IMR-90 (cell line): ENCODE results near the gene PSMG1. TPM values are rescaled to one million over a fixed set of nuclear protein-coding genes. Genes with fewer than 3 reads are reported as not detected.
A peak's percentile ranks its signal among the peaks of the same experiment; 100 is the strongest.

Experiments
- ATAC-seq: fragments of 200-7000 bp; cut with Tn5 transposase; 2 replicates; pipeline ENCODE4 v1.9.1; 2020; ENCODE audit warnings: low read depth, mild to moderate bottlenecking, moderate library complexity
- BruUV-seq: library from RNA; stranded (reverse); fragments of 400-500 nt; replicated peaks from 2 replicates; lab custom pipeline; 2021; lab: Mats Ljungman, UMichigan
- CTCF ChIA-PET: fragments of 300-600 bp; formaldehyde crosslinking; extraction: SDS; loops from one replicate; lab custom pipeline; 2021; ENCODE audit warnings: antibody characterized with exemption; lab: Yijun Ruan, JAX
- POLR2A ChIA-PET: fragments of 300-600 bp; sonication (Branson Sonifier 250); formaldehyde crosslinking; loops from one replicate; lab custom pipeline; 2022; ENCODE audit warnings: antibody characterized with exemption; ENCODE audit not compliant: unreplicated experiment; lab: Charles Lee
- DNase-seq: peaks from one replicate; pipeline ENCODE4 v3.0.0; 2013
- H2AFZ ChIP-seq: replicated peaks from 2 replicates; pipeline ENCODE3; 2013; ENCODE audit warnings: low read length, mild to moderate bottlenecking; ENCODE audit not compliant: poor library complexity
- H2AK5ac ChIP-seq: 2 replicates; pipeline ENCODE4 v1.6.1; 2013; ENCODE audit warnings: low read depth, low read length, inconsistent platforms
- H2AK9ac ChIP-seq: replicated peaks from 2 replicates; pipeline ENCODE3; 2013; ENCODE audit warnings: mild to moderate bottlenecking, low read depth, low read length, moderate library complexity; ENCODE audit not compliant: poor library complexity
- H2BK120ac ChIP-seq: 2 replicates; pipeline ENCODE4 v1.6.1; 2013; ENCODE audit warnings: low read depth, low read length, inconsistent platforms
- H2BK15ac ChIP-seq: 3 replicates; pipeline ENCODE4 v1.6.1; 2013; ENCODE audit warnings: low read depth, low read length, inconsistent platforms
- H2BK20ac ChIP-seq: 2 replicates; pipeline ENCODE4 v1.6.1; 2013; ENCODE audit warnings: low read depth, mild to moderate bottlenecking, inconsistent platforms, low read length, moderate library complexity
- H2BK5ac ChIP-seq: 2 replicates; pipeline ENCODE4 v1.6.1; 2013; ENCODE audit warnings: mild to moderate bottlenecking, low read depth, low read length, inconsistent platforms; ENCODE audit not compliant: poor library complexity, severe bottlenecking
- H3K14ac ChIP-seq: replicated peaks from 2 replicates; pipeline ENCODE4 v1.6.1; 2013; ENCODE audit warnings: low read depth, low read length, inconsistent platforms
- H3K18ac ChIP-seq: 2 replicates; pipeline ENCODE4 v1.6.1; 2013; ENCODE audit warnings: low read depth, low read length, control low read depth
- H3K23ac ChIP-seq: 2 replicates; pipeline ENCODE4 v1.6.1; 2013; ENCODE audit warnings: low read depth, low read length, inconsistent platforms
- H3K27ac ChIP-seq: 2 replicates; pipeline ENCODE4 v1.5.1; 2013; ENCODE audit warnings: mild to moderate bottlenecking, control low read depth, low read length; ENCODE audit not compliant: insufficient read depth
- H3K27me3 ChIP-seq: 2 replicates; pipeline ENCODE4 v1.6.1; 2013; ENCODE audit warnings: low read length; ENCODE audit not compliant: control insufficient read depth, insufficient read depth
- H3K36me3 ChIP-seq: 2 replicates; pipeline ENCODE4 v1.6.1; 2013; ENCODE audit warnings: low read length, mixed read lengths; ENCODE audit not compliant: control insufficient read depth, insufficient read depth
- H3K4ac ChIP-seq: 2 replicates; pipeline ENCODE4 v1.6.1; 2013; ENCODE audit warnings: low read depth, low read length, inconsistent platforms
- H3K4me1 ChIP-seq: 2 replicates; pipeline ENCODE4 v1.6.1; 2013; ENCODE audit warnings: low read length, mixed read lengths; ENCODE audit not compliant: control insufficient read depth, insufficient read depth
- H3K4me2 ChIP-seq: 2 replicates; pipeline ENCODE4 v1.6.1; 2013; ENCODE audit warnings: low read depth, mild to moderate bottlenecking, control low read depth, low read length, moderate library complexity
- H3K4me3 ChIP-seq: 2 replicates; pipeline ENCODE4 v1.5.1; 2013; ENCODE audit warnings: low read depth, mild to moderate bottlenecking, control low read depth, low read length, moderate library complexity; ENCODE audit not compliant: insufficient read depth
- H3K56ac ChIP-seq: 2 replicates; pipeline ENCODE4 v1.6.1; 2013; ENCODE audit warnings: low read length, inconsistent platforms; ENCODE audit not compliant: insufficient read depth; ENCODE audit errors: extremely low read depth
- H3K79me1 ChIP-seq, 2 experiments: 2 replicates each; pipeline ENCODE4 v1.6.1; 2013; ENCODE audit warnings: low read length in 2 of 2, inconsistent platforms in 1 of 2, low read depth in 1 of 2
- H3K9ac ChIP-seq: 2 replicates; pipeline ENCODE4 v1.6.1; 2013; ENCODE audit warnings: low read depth, low read length, control low read depth
- H3K9me1 ChIP-seq: 2 replicates; pipeline ENCODE4 v1.6.1; 2013; ENCODE audit warnings: low read length, inconsistent platforms; ENCODE audit not compliant: insufficient read depth
- H3K9me3 ChIP-seq: 2 replicates; pipeline ENCODE4 v1.6.1; 2013; ENCODE audit warnings: low read length; ENCODE audit not compliant: control insufficient read depth, insufficient read depth
- H4K20me1 ChIP-seq: 2 replicates; pipeline ENCODE4 v1.6.1; 2013; ENCODE audit warnings: low read length, inconsistent platforms; ENCODE audit not compliant: insufficient read depth
- H4K5ac ChIP-seq: 2 replicates; pipeline ENCODE4 v1.6.1; 2013; ENCODE audit warnings: mild to moderate bottlenecking, low read depth, low read length, control low read depth
- H4K8ac ChIP-seq, 2 experiments: 2 replicates each; pipeline ENCODE4 v1.6.1; 2013; ENCODE audit warnings: low read depth in 2 of 2, low read length in 2 of 2, control low read depth in 1 of 2, inconsistent platforms in 1 of 2
- H4K91ac ChIP-seq: 2 replicates; pipeline ENCODE4 v1.6.1; 2013; ENCODE audit warnings: low read depth, low read length, inconsistent platforms; ENCODE audit not compliant: insufficient read depth
- BHLHE40 ChIP-seq: fragments of 150-350 bp; IDR thresholded peaks from 2 replicates; pipeline ENCODE4 v1.6.1; 2016; ENCODE audit warnings: mild to moderate bottlenecking, low read depth, low read length
- CEBPB ChIP-seq: IDR thresholded peaks from 2 replicates; pipeline ENCODE4 v1.6.1; 2012; ENCODE audit warnings: low read depth, low read length, improper control_type of control experiment
- CHD1 ChIP-seq: IDR thresholded peaks from 2 replicates; pipeline ENCODE4 v1.6.1; 2012; ENCODE audit warnings: low read depth, low read length, improper control_type of control experiment
- CTCF ChIP-seq: conservative IDR thresholded peaks from 2 replicates; pipeline ENCODE4 v1.5.1; 2012; ENCODE audit warnings: mild to moderate bottlenecking, low read depth, low read length, improper control_type of control experiment
- ELK1 ChIP-seq: fragments of 150-350 bp; IDR thresholded peaks from 2 replicates; pipeline ENCODE4 v1.6.1; 2016; ENCODE audit warnings: low read depth, mild to moderate bottlenecking, low read length, moderate library complexity, borderline replicate concordance
- FOS ChIP-seq: fragments of 150-350 bp; IDR thresholded peaks from 2 replicates; pipeline ENCODE4 v1.6.1; 2016; ENCODE audit warnings: low read depth, low read length
- MAFK ChIP-seq: IDR thresholded peaks from 2 replicates; pipeline ENCODE4 v1.6.1; 2012; ENCODE audit warnings: low read depth, low read length, improper control_type of control experiment
- MAZ ChIP-seq: IDR thresholded peaks from 2 replicates; pipeline ENCODE4 v1.6.1; 2012; ENCODE audit warnings: low read depth, mild to moderate bottlenecking, low read length, improper control_type of control experiment, moderate library complexity, borderline replicate concordance
- MXI1 ChIP-seq: IDR thresholded peaks from 2 replicates; pipeline ENCODE4 v1.6.1; 2012; ENCODE audit warnings: low read depth, mild to moderate bottlenecking, low read length, moderate library complexity, borderline replicate concordance
- NFE2L2 ChIP-seq: fragments of 150-350 bp; IDR thresholded peaks from 2 replicates; pipeline ENCODE4 v1.6.1; 2016; ENCODE audit warnings: low read depth, mild to moderate bottlenecking, low read length
- POLR2A ChIP-seq: IDR thresholded peaks from 2 replicates; pipeline ENCODE4 v1.6.1; 2012; ENCODE audit warnings: mild to moderate bottlenecking, low read depth, low read length
- RAD21 ChIP-seq: IDR thresholded peaks from 2 replicates; pipeline ENCODE4 v1.6.1; 2012; ENCODE audit warnings: low read length, improper control_type of control experiment
- RCOR1 ChIP-seq: IDR thresholded peaks from 2 replicates; pipeline ENCODE4 v1.6.1; 2012; ENCODE audit warnings: mild to moderate bottlenecking, low read length, improper control_type of control experiment; ENCODE audit not compliant: insufficient replicate concordance
- RFX5 ChIP-seq: IDR thresholded peaks from 2 replicates; pipeline ENCODE4 v1.8.0; 2012; ENCODE audit warnings: low read depth, mild to moderate bottlenecking, low read length, moderate library complexity
- SMC3 ChIP-seq: fragments of 150-350 bp; IDR thresholded peaks from 2 replicates; pipeline ENCODE4 v1.6.1; 2016; ENCODE audit warnings: low read depth, mild to moderate bottlenecking, antibody characterized with exemption, low read length, moderate library complexity
- USF2 ChIP-seq: fragments of 150-350 bp; IDR thresholded peaks from 2 replicates; pipeline ENCODE4 v1.6.1; 2017; ENCODE audit warnings: mild to moderate bottlenecking, antibody characterized with exemption, low read length, low read depth
- WGBS, 2 experiments: methylation state at CpG; one replicate each; pipeline versions ENCODE4 v1.1.5 to v1.1.7; 2013; ENCODE audit warnings: missing lambda C conversion rate in 2 of 2; ENCODE audit not compliant: insufficient read length in 1 of 2; ENCODE audit errors: extremely low coverage in 2 of 2; 5-methylcytosine and 5-hydroxymethylcytosine counted together
- dilution Hi-C: fragments of 300-500 bp; cut with HindIII; formaldehyde crosslinking; loops from one replicate; pipeline ENCODE4 v1.14.3; 2018; ENCODE audit warnings: low sequenced_read_pairs; ENCODE audit not compliant: unreplicated experiment
- in situ Hi-C: fragments of 300-500 bp; cut with MboI; formaldehyde crosslinking; loops from 3 replicates; pipeline ENCODE4 v1.14.3; 2019; ENCODE audit warnings: low sequenced_read_pairs, inconsistent platforms, mixed read lengths
- intact Hi-C: fragments of 100-400 bp; cut with micrococcal nuclease; formaldehyde crosslinking; loops from 2 replicates; pipeline ENCODE4 v1.10.0; 2022
- polyA plus RNA-seq, 3 experiments: library from polyadenylated mRNA; depleted of rRNA; stranded (reverse); fragments of >200 nt; gene quantifications; 2 replicates each; pipeline ENCODE4 v1.2.3, GENCODE V29; 2012; ENCODE audit warnings: low replicate concordance in 1 of 3
- total RNA-seq: library from RNA; depleted of rRNA; stranded (reverse); fragments of >200 nt; gene quantifications from 2 replicates; pipeline ENCODE4 v1.2.3, GENCODE V29; 2012

Gene PSMG1
- total and polyA plus RNA-seq, 2 of the 4 experiments (the other 2 are of a cell fraction), result 37.8 to 45.4 TPM

GRCh38 chr21:39136711-39137110 lies 46.5 kb downstream of the PSMG1 start:
- no peak overlapping the region for H2AK5ac ChIP-seq
- intact Hi-C loops (loop anchor here (5.0 kb wide), 2 partner anchors 754 to 779 kb away; no protein-coding TSS in a partner anchor), dilution Hi-C loops (no loop called here), in situ Hi-C loops (no loop called here)
- H4K20me1 ChIP-seq, result no peaks in the 10 kb centered on the region
- no peak overlapping the region for H3K18ac ChIP-seq
- DNase-seq, result peak; percentile 47
- no peak overlapping the region for H3K27ac ChIP-seq
- H3K9me1 ChIP-seq, result no peaks in the 10 kb centered on the region; the same call in 1 of the 2 replicates
- H4K91ac ChIP-seq, result peak overlapping the region; percentile 25; the same call in 1 of the 2 replicates
- H3K4ac ChIP-seq, result peak overlapping the region; percentile 20; the same call in 1 of the 2 replicates
- BruUV-seq, result no TSS peak
- H2BK15ac ChIP-seq, result no peak overlapping the region
- ChIA-PET CTCF (interaction anchor here (0.9 to 2.1 kb wide), 7 partner anchors 11 to 631 kb away, joined by 3 to 18 read pairs (median 5); no protein-coding TSS in a partner anchor), POLR2A (interaction anchor here (0.6 kb wide), 1 partner anchor 413 kb away, joined by 3 read pairs; no protein-coding TSS in a partner anchor)
- no peak overlapping the region for H4K8ac ChIP-seq
- no peak overlapping the region for H3K56ac ChIP-seq
- H2BK20ac ChIP-seq, result peak overlapping the region; percentile 54; the same call in 1 of the 2 replicates
- no peak overlapping the region for H3K4me3 ChIP-seq
- H2BK120ac ChIP-seq, result peak overlapping the region; percentile 10
- peak overlapping the region; percentile 44; the same call in 1 of the 2 replicates for H3K14ac ChIP-seq
- H3K23ac ChIP-seq, result no peak overlapping the region
- no peak overlapping the region for H3K4me2 ChIP-seq
- peaks cover 14% of the 10 kb centered on the region for H3K27me3 ChIP-seq
- no peak overlapping the region for H3K9ac ChIP-seq
- peaks cover 7% of the 10 kb centered on the region; the same call in 1 of the 2 replicates for H3K4me1 ChIP-seq
- H3K9me3 ChIP-seq, result no peaks in the 10 kb centered on the region
- no peaks in the 10 kb centered on the region for H3K79me1 ChIP-seq
- peak overlapping the region; percentile 27 for H2AFZ ChIP-seq
- no peak overlapping the region for H4K5ac ChIP-seq
- H2BK5ac ChIP-seq, result no peak overlapping the region
- H2AK9ac ChIP-seq, result no peak overlapping the region
- TF ChIP-seq ELK1 (no peak), CTCF (no peak), CHD1 (no peak), CEBPB (no peak), RCOR1 (no peak), MAZ (no peak), USF2 (no peak), BHLHE40 (no peak), MAFK (no peak), MXI1 (no peak), RFX5 (no peak), NFE2L2 (no peak), POLR2A (no peak), FOS (no peak), RAD21 (no peak), SMC3 (no peak)
- H3K36me3 ChIP-seq, result no peaks in the 10 kb centered on the region
- ATAC-seq, result peak; percentile 33
- WGBS, 2 experiments, result 88% methylated on average over 2 of the region's 5 CpGs; no CpG with 5 or more reads in 1 of the 2 experiments
